Measurements from ENCODE around the gene ETF1.

- no peak for TF ChIP-seq CTCF (IDR thresholded peaks at IDR 0.05; ENCODE audit: insufficient read depth, low read depth, low read length)
- TF ChIP-seq EZH2 (IDR thresholded peaks at IDR 0.05; ENCODE audit: insufficient read depth, low read length): no peak
Observed at GRCh38 chr5:138514021-138514420, 29.0 kb downstream of the ETF1 start.

Data from astrocyte (in vitro differentiated cells and primary cell).